H9 (cell line): ENCODE data around the gene USP13. TPM values are rescaled to one million over a fixed set of nuclear protein-coding genes. Genes with fewer than 3 reads are reported as not detected.

Experiments
- DNase-seq: peaks from one replicate; pipeline ENCODE4 v3.0.0-alpha.2; 2017
- H2AFZ ChIP-seq: one replicate; pipeline ENCODE4 v1.6.1; 2013; ENCODE audit warnings: mild to moderate bottlenecking, low read length, control low read depth, moderate library complexity
- H2AK5ac ChIP-seq: 2 replicates; pipeline ENCODE4 v1.6.1; 2013; ENCODE audit warnings: low read length, control low read depth, mixed read lengths; ENCODE audit not compliant: insufficient read length
- H2BK120ac ChIP-seq: one replicate; pipeline ENCODE4 v1.6.1; 2013; ENCODE audit warnings: low read depth, mild to moderate bottlenecking, low read length, control low read depth, inconsistent platforms; ENCODE audit not compliant: poor library complexity, severe bottlenecking
- H2BK12ac ChIP-seq: 2 replicates; pipeline ENCODE4 v1.6.1; 2013; ENCODE audit warnings: low read length, control low read depth, mixed read lengths, low read depth; ENCODE audit not compliant: insufficient read length
- H2BK15ac ChIP-seq: 2 replicates; pipeline ENCODE4 v1.6.1; 2013; ENCODE audit warnings: low read depth, low read length, control low read depth
- H2BK20ac ChIP-seq: one replicate; pipeline ENCODE4 v1.6.1; 2013; ENCODE audit warnings: low read depth, mild to moderate bottlenecking, low read length, control low read depth, inconsistent platforms; ENCODE audit not compliant: poor library complexity, severe bottlenecking
- H2BK5ac ChIP-seq: 2 replicates; pipeline ENCODE4 v1.6.1; 2013; ENCODE audit warnings: low read length, control low read depth, mixed read lengths; ENCODE audit not compliant: insufficient read length
- H3K14ac ChIP-seq: 2 replicates; pipeline ENCODE4 v1.6.1; 2013; ENCODE audit warnings: low read length, control low read depth; ENCODE audit not compliant: insufficient read depth
- H3K18ac ChIP-seq: 2 replicates; pipeline ENCODE4 v1.6.1; 2013; ENCODE audit warnings: low read depth, mild to moderate bottlenecking, mixed read lengths, low read length, control low read depth; ENCODE audit not compliant: insufficient read length
- H3K23ac ChIP-seq: 2 replicates; pipeline ENCODE4 v1.6.1; 2013; ENCODE audit warnings: low read length, control low read depth, mixed read lengths, low read depth; ENCODE audit not compliant: insufficient read length
- H3K23me2 ChIP-seq: 2 replicates; pipeline ENCODE4 v1.6.1; 2013; ENCODE audit warnings: low read depth, mild to moderate bottlenecking, mixed read lengths, low read length, control low read depth; ENCODE audit not compliant: insufficient read length, poor library complexity, severe bottlenecking
- H3K27ac ChIP-seq: 2 replicates; pipeline ENCODE4 v1.5.1; 2013; ENCODE audit warnings: low read length, control low read depth, mixed read lengths, low read depth; ENCODE audit not compliant: insufficient read length
- H3K27me3 ChIP-seq: 2 replicates; pipeline ENCODE4 v1.6.1; 2013; ENCODE audit warnings: low read length, control low read depth, inconsistent platforms; ENCODE audit not compliant: insufficient read depth
- H3K4ac ChIP-seq: 2 replicates; pipeline ENCODE4 v1.6.1; 2013; ENCODE audit warnings: low read depth, mild to moderate bottlenecking, control low read depth, inconsistent platforms, low read length, moderate library complexity
- H3K4me1 ChIP-seq: 2 replicates; pipeline ENCODE4 v1.6.1; 2013; ENCODE audit warnings: low read length, control low read depth, inconsistent platforms; ENCODE audit not compliant: insufficient read depth
- H3K4me2 ChIP-seq: 2 replicates; pipeline ENCODE4 v1.6.1; 2013; ENCODE audit warnings: low read length, control low read depth, mixed read lengths; ENCODE audit not compliant: insufficient read length, insufficient read depth
- H3K56ac ChIP-seq: 2 replicates; pipeline ENCODE4 v1.6.1; 2013; ENCODE audit warnings: low read depth, mild to moderate bottlenecking, mixed read lengths, low read length, control low read depth; ENCODE audit not compliant: insufficient read length
- H3K79me1 ChIP-seq: 2 replicates; pipeline ENCODE4 v1.6.1; 2013; ENCODE audit warnings: low read depth, mild to moderate bottlenecking, moderate library complexity, low read length, control low read depth, inconsistent platforms; ENCODE audit not compliant: insufficient read depth, poor library complexity, severe bottlenecking
- H3K79me2 ChIP-seq: 2 replicates; pipeline ENCODE4 v1.6.1; 2013; ENCODE audit warnings: low read length, control low read depth, inconsistent platforms; ENCODE audit not compliant: insufficient read depth
- H3K9ac ChIP-seq: 2 replicates; pipeline ENCODE4 v1.6.1; 2013; ENCODE audit warnings: low read length, control low read depth, mixed read lengths; ENCODE audit not compliant: insufficient read length; ENCODE audit errors: extremely low read depth
- H3K9me3 ChIP-seq: one replicate; pipeline ENCODE4 v1.6.1; 2013; ENCODE audit warnings: low read depth, low read length, inconsistent platforms; ENCODE audit not compliant: control insufficient read depth
- H3T11ph ChIP-seq: one replicate; pipeline ENCODE4 v1.6.1; 2013; ENCODE audit warnings: mild to moderate bottlenecking, low read length, control low read depth, inconsistent platforms
- H4K20me1 ChIP-seq: one replicate; pipeline ENCODE4 v1.6.1; 2013; ENCODE audit not compliant: control insufficient read depth, insufficient read length, insufficient read depth
- H4K5ac ChIP-seq: 2 replicates; pipeline ENCODE4 v1.6.1; 2013; ENCODE audit warnings: low read depth, mild to moderate bottlenecking, mixed read lengths, low read length, control low read depth; ENCODE audit not compliant: insufficient read length
- H4K8ac ChIP-seq: replicated peaks from 2 replicates; pipeline ENCODE4 v1.6.1; 2013; ENCODE audit warnings: low read length, control low read depth, mixed read lengths, low read depth; ENCODE audit not compliant: insufficient read length
- H4K91ac ChIP-seq: 2 replicates; pipeline ENCODE4 v1.6.1; 2013; ENCODE audit warnings: low read depth, mild to moderate bottlenecking, moderate library complexity, mixed read lengths, low read length, control low read depth; ENCODE audit not compliant: insufficient read length
- H3K27ac Mint-ChIP-seq, 3 experiments: 2 replicates in 2 of 3; 3 replicates in 1 of 3; pipeline ENCODE4 v1.8.0; 2020 to 2021; ENCODE audit warnings: mixed read lengths in 3 of 3, mild to moderate bottlenecking in 1 of 3, moderate library complexity in 1 of 3
- H3K27me3 Mint-ChIP-seq: 2 replicates; pipeline ENCODE4 v1.8.0; 2021; ENCODE audit warnings: low read depth, mild to moderate bottlenecking, moderate library complexity, mixed read lengths
- H3K36me3 Mint-ChIP-seq, 3 experiments: 2 replicates in 2 of 3; 3 replicates in 1 of 3; pipeline ENCODE4 v1.8.0; 2020 to 2021; ENCODE audit warnings: low read depth in 3 of 3, mixed read lengths in 3 of 3; ENCODE audit not compliant: insufficient read depth in 1 of 3
- H3K4me1 Mint-ChIP-seq, 2 experiments: 2 replicates each; pipeline ENCODE4 v1.8.0; 2020; ENCODE audit warnings: mixed read lengths in 2 of 2
- H3K4me3 Mint-ChIP-seq, 2 experiments: 2 replicates in 1 of 2; 3 replicates in 1 of 2; pipeline ENCODE4 v1.8.0; 2020 to 2021; ENCODE audit warnings: mild to moderate bottlenecking in 2 of 2, mixed read lengths in 2 of 2, moderate library complexity in 1 of 2
- H3K9me3 Mint-ChIP-seq, 2 experiments: 2 replicates in 1 of 2; 3 replicates in 1 of 2; pipeline ENCODE4 v1.8.0; 2020; ENCODE audit warnings: mild to moderate bottlenecking in 2 of 2, mixed read lengths in 2 of 2, moderate library complexity in 1 of 2
- CTCF ChIP-seq: fragments of 200-600 bp; sonication (generic); conservative IDR thresholded peaks from 3 replicates; pipeline ENCODE4 v1.8.0; 2021; ENCODE audit warnings: antibody characterized with exemption, mild to moderate bottlenecking
- WGBS: extraction: QIAGEN DNeasy Blood & Tissue Kit; methylation state at CpG from one replicate; pipeline ENCODE4 v1.1.7; 2013; ENCODE audit warnings: missing lambda C conversion rate, low lambda C conversion rate, mixed read lengths; ENCODE audit not compliant: insufficient read length; ENCODE audit errors: extremely low coverage; 5-methylcytosine and 5-hydroxymethylcytosine counted together
- total RNA-seq: library from RNA; stranded (reverse); gene quantifications from 2 replicates; pipeline ENCODE4 v1.2.1, GENCODE V29; 2021

USP13 gene
- total RNA-seq, 1 experiment from 2014 or later, result 26.7 TPM

DNA sequence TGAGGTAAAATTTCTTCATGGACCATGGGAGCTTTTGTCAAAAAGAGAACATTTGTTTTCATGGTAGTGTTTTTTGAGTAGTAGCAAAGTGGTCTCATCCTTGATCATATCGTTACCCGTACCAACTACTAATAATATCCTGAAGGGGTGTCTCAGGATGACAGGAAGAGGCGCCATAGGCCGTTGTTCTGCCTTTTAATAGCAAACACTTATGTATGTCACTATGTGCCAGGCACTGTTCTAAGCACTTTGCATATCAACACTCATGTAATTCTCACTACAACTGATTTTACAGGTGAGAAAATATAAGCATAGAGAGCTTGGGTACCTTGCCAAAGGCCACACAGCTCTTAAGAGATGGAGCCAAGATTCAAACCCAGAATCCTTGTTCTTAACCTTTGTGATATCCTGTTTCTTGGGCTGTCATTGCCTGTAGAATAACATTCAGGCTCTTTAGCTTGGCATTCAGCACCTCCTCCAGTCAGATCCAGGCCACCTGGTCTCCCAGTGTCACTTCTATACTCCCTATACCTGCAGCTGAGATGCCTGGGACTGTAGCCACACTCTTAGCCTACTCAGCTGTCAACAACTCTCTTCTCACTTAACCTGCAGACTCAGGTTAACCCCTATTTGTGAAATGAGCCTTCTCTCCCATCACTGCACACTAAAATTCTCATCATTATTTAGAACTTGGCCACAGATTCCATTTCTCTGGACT is 113.7 kb downstream of the USP13 start:
- H3K27me3 ChIP-seq, result no peaks in the 10 kb centered on the region
- H3K4me3 Mint-ChIP-seq, result no peak overlapping the region
- no peak overlapping the region for H3K4me2 ChIP-seq
- H3K9me3 ChIP-seq, result no peaks in the 10 kb centered on the region
- H2AK5ac ChIP-seq, result no peak overlapping the region
- H3K79me1 ChIP-seq, result no peaks in the 10 kb centered on the region
- TF ChIP-seq CTCF, result no peak
- H3K79me2 ChIP-seq, result no peaks in the 10 kb centered on the region
- no peak overlapping the region for H3K18ac ChIP-seq
- H3K27ac Mint-ChIP-seq, result no peak overlapping the region
- H3T11ph ChIP-seq, result no peak overlapping the region
- no peak overlapping the region for H3K23ac ChIP-seq
- DNase-seq, result no peak
- no peak overlapping the region for H2BK15ac ChIP-seq
- no peak overlapping the region for H2BK120ac ChIP-seq
- no peak overlapping the region for H4K5ac ChIP-seq
- peaks cover 8 to 40% (median 37%) of the 10 kb centered on the region in 3 experiments; a peak in 6 of 7 replicates for H3K36me3 Mint-ChIP-seq
- no peak overlapping the region for H2BK20ac ChIP-seq
- H2BK5ac ChIP-seq, result no peak overlapping the region
- H3K4me1 ChIP-seq, result peaks cover 3% of the 10 kb centered on the region; the same call in 1 of the 2 replicates
- H4K91ac ChIP-seq, result no peak overlapping the region
- no peaks in the 10 kb centered on the region for H4K20me1 ChIP-seq
- H2AFZ ChIP-seq, result no peak overlapping the region
- WGBS, result no CpG with 5 or more reads among the region's 4 CpGs
- H3K56ac ChIP-seq, result no peak overlapping the region
- H3K14ac ChIP-seq, result no peak overlapping the region
- H3K27me3 Mint-ChIP-seq, result no peaks in the 10 kb centered on the region
- H3K4ac ChIP-seq, result no peak overlapping the region
- no peak overlapping the region for H3K27ac ChIP-seq
- no peak overlapping the region for H3K9ac ChIP-seq
- no peak overlapping the region for H4K8ac ChIP-seq
- H3K9me3 Mint-ChIP-seq, result no peaks in the 10 kb centered on the region
- no peaks in the 10 kb centered on the region for H3K23me2 ChIP-seq
- H3K4me1 Mint-ChIP-seq, result peaks cover 6 to 12% of the 10 kb centered on the region in 2 experiments
- H2BK12ac ChIP-seq, result no peak overlapping the region
